WTC11 (cell line): Measurements from ENCODE around the gene LAMP2. TPM values are rescaled to one million over a fixed set of nuclear protein-coding genes. Genes with fewer than 3 reads are reported as not detected.

Source experiments
- ATAC-seq: fragments of 200-7000 bp; cut with Tn5 transposase; 2 replicates; pipeline ENCODE4 v1.10.0; 2021; ENCODE audit warnings: mild to moderate bottlenecking, moderate library complexity
- CTCF ChIA-PET: fragments of 300-600 bp; sonication (Branson Sonifier 250); formaldehyde crosslinking; loops from one replicate; lab custom pipeline; 2021; ENCODE audit warnings: antibody characterized with exemption; lab: Charles Lee
- POLR2A ChIA-PET: fragments of 350-600 bp; sonication (Branson Sonifier 250); formaldehyde crosslinking; loops from one replicate; lab custom pipeline; 2021; ENCODE audit warnings: antibody characterized with exemption; lab: Charles Lee
- DNase-seq: peaks from one replicate; pipeline ENCODE4 v3.0.0; 2021; ENCODE audit warnings: low spot score
- H3K27ac Mint-ChIP-seq: 2 replicates; pipeline ENCODE4 v1.8.0; 2021; ENCODE audit warnings: mixed read lengths
- H3K27me3 Mint-ChIP-seq: 2 replicates; pipeline ENCODE4 v1.8.0; 2021; ENCODE audit warnings: low read depth, mild to moderate bottlenecking, moderate library complexity, mixed read lengths
- H3K36me3 Mint-ChIP-seq: 2 replicates; pipeline ENCODE4 v1.8.0; 2021; ENCODE audit warnings: mixed read lengths
- H3K4me1 Mint-ChIP-seq: 2 replicates; pipeline ENCODE4 v1.8.0; 2022; ENCODE audit warnings: mixed read lengths
- H3K4me3 Mint-ChIP-seq: 2 replicates; pipeline ENCODE4 v1.8.0; 2021; ENCODE audit warnings: mild to moderate bottlenecking, moderate library complexity, mixed read lengths
- H3K9me3 Mint-ChIP-seq: 2 replicates; pipeline ENCODE4 v1.8.0; 2021; ENCODE audit warnings: mixed read lengths
- CBFB ChIP-seq: sonication (generic); formaldehyde crosslinking; IDR thresholded peaks from 2 replicates; pipeline ENCODE4 v1.8.1; 2022; ENCODE audit warnings: mild to moderate bottlenecking, low read depth, missing genetic modification reagents
- FOXK1 ChIP-seq: sonication (generic); formaldehyde crosslinking; IDR thresholded peaks from 2 replicates; pipeline ENCODE4 v1.8.0; 2022; ENCODE audit warnings: mild to moderate bottlenecking, moderate library complexity, missing genetic modification reagents
- FOXP1 ChIP-seq: sonication (generic); formaldehyde crosslinking; IDR thresholded peaks from 2 replicates; pipeline ENCODE4 v1.8.0; 2022; ENCODE audit warnings: missing genetic modification reagents, mild to moderate bottlenecking, moderate library complexity, borderline replicate concordance
- IRF2 ChIP-seq: sonication (generic); formaldehyde crosslinking; IDR thresholded peaks from 2 replicates; pipeline ENCODE4 v1.8.0; 2022; ENCODE audit warnings: low read depth, missing genetic modification reagents, borderline replicate concordance
- JAZF1 ChIP-seq: fragments of 250-450 bp; sonication (Bioruptor Pico); IDR thresholded peaks from 2 replicates; pipeline ENCODE4 v1.9.0; 2021; ENCODE audit warnings: moderate library complexity, mild to moderate bottlenecking, inconsistent platforms
- JUN ChIP-seq: sonication (generic); formaldehyde crosslinking; IDR thresholded peaks from 2 replicates; pipeline ENCODE4 v1.8.0; 2023; ENCODE audit warnings: mild to moderate bottlenecking, missing genetic modification reagents
- MLX ChIP-seq: sonication (generic); formaldehyde crosslinking; IDR thresholded peaks from 2 replicates; pipeline ENCODE4 v1.8.1; 2023; ENCODE audit warnings: mild to moderate bottlenecking, missing genetic modification reagents, moderate library complexity
- NFE2L1 ChIP-seq: sonication (generic); formaldehyde crosslinking; IDR thresholded peaks from 2 replicates; pipeline ENCODE4 v1.8.1; 2023; ENCODE audit warnings: missing genetic modification reagents
- NFYB ChIP-seq: sonication (generic); formaldehyde crosslinking; conservative IDR thresholded peaks from 2 replicates; pipeline ENCODE4 v1.8.0; 2022; ENCODE audit warnings: low read depth, missing genetic modification reagents
- NR2C2 ChIP-seq: sonication (generic); formaldehyde crosslinking; IDR thresholded peaks from 2 replicates; pipeline ENCODE4 v1.8.0; 2022; ENCODE audit warnings: mild to moderate bottlenecking, missing genetic modification reagents
- PRRX2 ChIP-seq: fragments of 250-450 bp; sonication (Bioruptor Pico); IDR thresholded peaks from 2 replicates; pipeline ENCODE4 v1.8.0; 2021; ENCODE audit warnings: mild to moderate bottlenecking
- SMAD4 ChIP-seq: sonication (generic); formaldehyde crosslinking; IDR thresholded peaks from 2 replicates; pipeline ENCODE4 v1.8.0; 2022; ENCODE audit warnings: mild to moderate bottlenecking, missing genetic modification reagents
- SP1 ChIP-seq: sonication (generic); formaldehyde crosslinking; conservative IDR thresholded peaks from 2 replicates; pipeline ENCODE4 v1.8.1; 2022; ENCODE audit warnings: missing genetic modification reagents
- TCF7 ChIP-seq: sonication (generic); formaldehyde crosslinking; IDR thresholded peaks from 2 replicates; pipeline ENCODE4 v1.8.0; 2022; ENCODE audit warnings: mild to moderate bottlenecking, low read depth, missing genetic modification reagents, moderate library complexity
- ZBTB43 ChIP-seq: sonication (generic); formaldehyde crosslinking; IDR thresholded peaks from 2 replicates; pipeline ENCODE4 v1.8.1; 2023; ENCODE audit warnings: mild to moderate bottlenecking, missing genetic modification reagents
- ZNF263 ChIP-seq: sonication (generic); formaldehyde crosslinking; IDR thresholded peaks from 2 replicates; pipeline ENCODE4 v1.8.1; 2022; ENCODE audit warnings: low read depth, mild to moderate bottlenecking, moderate library complexity, missing genetic modification reagents
- ZNF317 ChIP-seq: sonication (generic); formaldehyde crosslinking; IDR thresholded peaks from 2 replicates; pipeline ENCODE4 v1.8.1; 2023; ENCODE audit warnings: low read depth, mild to moderate bottlenecking, moderate library complexity, missing genetic modification reagents, borderline replicate concordance
- total RNA-seq: library from RNA; stranded (reverse); gene quantifications from 3 replicates; pipeline ENCODE4 v1.2.3, GENCODE V29; 2021
- TF ChIP-seq, protein P1 (sequence below): sonication (generic); formaldehyde crosslinking; IDR thresholded peaks from 2 replicates; pipeline ENCODE4 v1.8.1; 2022; ENCODE audit warnings: missing genetic modification reagents, borderline replicate concordance
- TF ChIP-seq, protein P2 (sequence below): sonication (generic); formaldehyde crosslinking; IDR thresholded peaks from 2 replicates; pipeline ENCODE4 v1.8.0; 2023; ENCODE audit warnings: mild to moderate bottlenecking, missing genetic modification reagents
- TF ChIP-seq, protein P3 (sequence below): fragments of 250-450 bp; sonication (Bioruptor Pico); IDR thresholded peaks from 2 replicates; pipeline ENCODE4 v1.9.0; 2021; ENCODE audit warnings: mild to moderate bottlenecking
- TF ChIP-seq, protein P4 (sequence below): sonication (generic); formaldehyde crosslinking; IDR thresholded peaks from 2 replicates; pipeline ENCODE4 v1.8.0; 2022; ENCODE audit warnings: mild to moderate bottlenecking, missing genetic modification reagents

LAMP2 gene
- total RNA-seq, 1 experiment from 2014 or later: 28.8 TPM

- TF ChIP-seq NR2C2 (CRISPR knock-in tag) (no peak), CBFB (CRISPR knock-in tag) (no peak), NFE2L1 (CRISPR knock-in tag) (no peak), ZNF317 (CRISPR knock-in tag) (no peak), PRRX2 (no peak), TCF7 (CRISPR knock-in tag) (no peak), FOXK1 (CRISPR knock-in tag) (no peak), SMAD4 (CRISPR knock-in tag) (no peak), JAZF1 (CRISPR knock-in tag) (no peak), SP1 (CRISPR knock-in tag) (no peak)
- TF ChIP-seq, protein P1, sequence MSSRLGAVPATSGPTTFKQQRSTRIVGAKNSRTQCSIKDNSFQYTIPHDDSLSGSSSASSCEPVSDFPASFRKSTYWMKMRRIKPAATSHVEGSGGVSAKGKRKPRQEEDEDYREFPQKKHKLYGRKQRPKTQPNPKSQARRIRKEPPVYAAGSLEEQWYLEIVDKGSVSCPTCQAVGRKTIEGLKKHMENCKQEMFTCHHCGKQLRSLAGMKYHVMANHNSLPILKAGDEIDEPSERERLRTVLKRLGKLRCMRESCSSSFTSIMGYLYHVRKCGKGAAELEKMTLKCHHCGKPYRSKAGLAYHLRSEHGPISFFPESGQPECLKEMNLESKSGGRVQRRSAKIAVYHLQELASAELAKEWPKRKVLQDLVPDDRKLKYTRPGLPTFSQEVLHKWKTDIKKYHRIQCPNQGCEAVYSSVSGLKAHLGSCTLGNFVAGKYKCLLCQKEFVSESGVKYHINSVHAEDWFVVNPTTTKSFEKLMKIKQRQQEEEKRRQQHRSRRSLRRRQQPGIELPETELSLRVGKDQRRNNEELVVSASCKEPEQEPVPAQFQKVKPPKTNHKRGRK: no peak
- TF ChIP-seq, protein P2, sequence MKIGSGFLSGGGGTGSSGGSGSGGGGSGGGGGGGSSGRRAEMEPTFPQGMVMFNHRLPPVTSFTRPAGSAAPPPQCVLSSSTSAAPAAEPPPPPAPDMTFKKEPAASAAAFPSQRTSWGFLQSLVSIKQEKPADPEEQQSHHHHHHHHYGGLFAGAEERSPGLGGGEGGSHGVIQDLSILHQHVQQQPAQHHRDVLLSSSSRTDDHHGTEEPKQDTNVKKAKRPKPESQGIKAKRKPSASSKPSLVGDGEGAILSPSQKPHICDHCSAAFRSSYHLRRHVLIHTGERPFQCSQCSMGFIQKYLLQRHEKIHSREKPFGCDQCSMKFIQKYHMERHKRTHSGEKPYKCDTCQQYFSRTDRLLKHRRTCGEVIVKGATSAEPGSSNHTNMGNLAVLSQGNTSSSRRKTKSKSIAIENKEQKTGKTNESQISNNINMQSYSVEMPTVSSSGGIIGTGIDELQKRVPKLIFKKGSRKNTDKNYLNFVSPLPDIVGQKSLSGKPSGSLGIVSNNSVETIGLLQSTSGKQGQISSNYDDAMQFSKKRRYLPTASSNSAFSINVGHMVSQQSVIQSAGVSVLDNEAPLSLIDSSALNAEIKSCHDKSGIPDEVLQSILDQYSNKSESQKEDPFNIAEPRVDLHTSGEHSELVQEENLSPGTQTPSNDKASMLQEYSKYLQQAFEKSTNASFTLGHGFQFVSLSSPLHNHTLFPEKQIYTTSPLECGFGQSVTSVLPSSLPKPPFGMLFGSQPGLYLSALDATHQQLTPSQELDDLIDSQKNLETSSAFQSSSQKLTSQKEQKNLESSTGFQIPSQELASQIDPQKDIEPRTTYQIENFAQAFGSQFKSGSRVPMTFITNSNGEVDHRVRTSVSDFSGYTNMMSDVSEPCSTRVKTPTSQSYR (CRISPR knock-in tag): no peak
- POLR2A ChIA-PET: no interaction called here
- no peak overlapping the region for H3K27ac Mint-ChIP-seq
- H3K9me3 Mint-ChIP-seq: no peaks in the 10 kb centered on the region
- H3K36me3 Mint-ChIP-seq: no peaks in the 10 kb centered on the region
- CTCF ChIA-PET: interaction anchor here (1.4 kb wide), 1 partner anchor 50 kb away, joined by 3 read pairs; no protein-coding TSS in a partner anchor
- no peak for ATAC-seq
- H3K4me3 Mint-ChIP-seq: no peak overlapping the region
- no peaks in the 10 kb centered on the region for H3K4me1 Mint-ChIP-seq
- DNase-seq: no peak
- peaks cover 3% of the 10 kb centered on the region; the same call in 1 of the 2 replicates for H3K27me3 Mint-ChIP-seq
Measured at GRCh38 chrX:120402369-120402768, 66.7 kb downstream of the LAMP2 start.

- no peak for DNase-seq
- no peak overlapping the region for H3K27ac Mint-ChIP-seq
- no peak overlapping the region for H3K4me3 Mint-ChIP-seq
- no peak for TF ChIP-seq JUN
- TF ChIP-seq NFYB (CRISPR knock-in tag): no peak
- TF ChIP-seq MLX: no peak
- TF ChIP-seq ZBTB43 (CRISPR knock-in tag): no peak
- TF ChIP-seq, protein P3, sequence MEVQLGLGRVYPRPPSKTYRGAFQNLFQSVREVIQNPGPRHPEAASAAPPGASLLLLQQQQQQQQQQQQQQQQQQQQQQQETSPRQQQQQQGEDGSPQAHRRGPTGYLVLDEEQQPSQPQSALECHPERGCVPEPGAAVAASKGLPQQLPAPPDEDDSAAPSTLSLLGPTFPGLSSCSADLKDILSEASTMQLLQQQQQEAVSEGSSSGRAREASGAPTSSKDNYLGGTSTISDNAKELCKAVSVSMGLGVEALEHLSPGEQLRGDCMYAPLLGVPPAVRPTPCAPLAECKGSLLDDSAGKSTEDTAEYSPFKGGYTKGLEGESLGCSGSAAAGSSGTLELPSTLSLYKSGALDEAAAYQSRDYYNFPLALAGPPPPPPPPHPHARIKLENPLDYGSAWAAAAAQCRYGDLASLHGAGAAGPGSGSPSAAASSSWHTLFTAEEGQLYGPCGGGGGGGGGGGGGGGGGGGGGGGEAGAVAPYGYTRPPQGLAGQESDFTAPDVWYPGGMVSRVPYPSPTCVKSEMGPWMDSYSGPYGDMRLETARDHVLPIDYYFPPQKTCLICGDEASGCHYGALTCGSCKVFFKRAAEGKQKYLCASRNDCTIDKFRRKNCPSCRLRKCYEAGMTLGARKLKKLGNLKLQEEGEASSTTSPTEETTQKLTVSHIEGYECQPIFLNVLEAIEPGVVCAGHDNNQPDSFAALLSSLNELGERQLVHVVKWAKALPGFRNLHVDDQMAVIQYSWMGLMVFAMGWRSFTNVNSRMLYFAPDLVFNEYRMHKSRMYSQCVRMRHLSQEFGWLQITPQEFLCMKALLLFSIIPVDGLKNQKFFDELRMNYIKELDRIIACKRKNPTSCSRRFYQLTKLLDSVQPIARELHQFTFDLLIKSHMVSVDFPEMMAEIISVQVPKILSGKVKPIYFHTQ (CRISPR knock-in tag): no peak
- TF ChIP-seq ZNF263: no peak
- no peak for TF ChIP-seq IRF2 (CRISPR knock-in tag)
- TF ChIP-seq, protein P4, sequence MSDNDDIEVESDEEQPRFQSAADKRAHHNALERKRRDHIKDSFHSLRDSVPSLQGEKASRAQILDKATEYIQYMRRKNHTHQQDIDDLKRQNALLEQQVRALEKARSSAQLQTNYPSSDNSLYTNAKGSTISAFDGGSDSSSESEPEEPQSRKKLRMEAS (CRISPR knock-in tag): no peak
- TF ChIP-seq FOXP1: no peak
- H3K27me3 Mint-ChIP-seq: peaks cover 3% of the 10 kb centered on the region; the same call in 1 of the 2 replicates
- POLR2A ChIA-PET: no interaction called here
- H3K36me3 Mint-ChIP-seq: no peaks in the 10 kb centered on the region
- CTCF ChIA-PET: interaction anchor here (1.4 kb wide), 1 partner anchor 51 kb away, joined by 3 read pairs; no protein-coding TSS in a partner anchor
- H3K4me1 Mint-ChIP-seq: no peaks in the 10 kb centered on the region
- no peak for ATAC-seq
- H3K9me3 Mint-ChIP-seq: no peaks in the 10 kb centered on the region
Measured at GRCh38 chrX:120401301-120401700, 67.8 kb downstream of the LAMP2 start.
